Right ventricle myocardium inferior (tissue), 1 donor: ENCODE results near the gene CABP4. TPM values are rescaled to one million over a fixed set of nuclear protein-coding genes. Genes with fewer than 3 reads are reported as not detected.

ENCODE experiments used
- microRNA-seq: library from miRNA; unstranded; fragments of <30 nt; microRNA quantifications from one replicate; pipeline ENCODE4 v1.2.0, GENCODE V29; 2020
- total RNA-seq: library from RNA; stranded (reverse); fragmentation: NEBNext Ultra II Directional; extraction: Animal tissue kit (Norgen Biotek cat#: 25700); gene quantifications from one replicate; pipeline ENCODE4 v1.2.1, GENCODE V29; 2021
- donor health status: DM: no; HTN: yes; CAD: no; lungs with severe emphysema.

Gene CABP4
- total RNA-seq, 1 donor from 2014 or later: 1.1 TPM

Small RNA genes lying within 50 kb of the gene (microRNA-seq; reads per million reads assigned to microRNA genes)
- not detected for gene MIR6752

Other genes starting within 250 kb of the CABP4 start
- 54.1 TPM for gene GRK2, start 188.9 kb upstream of the CABP4 start, total RNA-seq
- gene ANKRD13D, start 166.1 kb upstream of the CABP4 start, total RNA-seq: 15.2 TPM
- 15.8 TPM for gene SSH3, start 151.8 kb upstream of the CABP4 start, total RNA-seq
- gene POLD4, start 101.8 kb upstream of the CABP4 start, total RNA-seq: 49.7 TPM
- gene CLCF1, start 81.8 kb upstream of the CABP4 start, total RNA-seq: 0.51 TPM
- 6.9 TPM for gene RAD9A, start 63.4 kb upstream of the CABP4 start, total RNA-seq
- 112 TPM for gene PPP1CA, start 53.5 kb upstream of the CABP4 start, total RNA-seq
- gene TBC1D10C, start 51.3 kb upstream of the CABP4 start, total RNA-seq: 1.3 TPM
- 14.1 TPM for gene CARNS1, start 39.7 kb upstream of the CABP4 start, total RNA-seq
- 27.8 TPM for gene RPS6KB2, start 26.9 kb upstream of the CABP4 start, total RNA-seq
- gene PTPRCAP, start 17.7 kb upstream of the CABP4 start, total RNA-seq: 1.7 TPM
- gene CORO1B, start 11.9 kb upstream of the CABP4 start, total RNA-seq: 26.6 TPM
- not detected for gene GPR152, start 2.6 kb upstream of the CABP4 start, total RNA-seq
- 85.3 TPM for gene TMEM134, start 13.9 kb downstream of the CABP4 start, total RNA-seq
- gene AIP, start 27.7 kb downstream of the CABP4 start, total RNA-seq: 57.4 TPM
- gene PITPNM1, start 50.0 kb downstream of the CABP4 start, total RNA-seq: 42.6 TPM
- gene CDK2AP2, start 52.8 kb downstream of the CABP4 start, total RNA-seq: 67.3 TPM
- not detected for gene CABP2, start 68.1 kb downstream of the CABP4 start, total RNA-seq
- gene GSTP1, start 128.5 kb downstream of the CABP4 start, total RNA-seq: 393 TPM
- gene NDUFV1, start 151.6 kb downstream of the CABP4 start, total RNA-seq: 724 TPM
- gene NUDT8, start 174.6 kb downstream of the CABP4 start, total RNA-seq: 104 TPM
- gene TBX10, start 184.4 kb downstream of the CABP4 start, total RNA-seq: 0.41 TPM
- not detected for gene ACY3, start 195.4 kb downstream of the CABP4 start, total RNA-seq
- not detected for gene ALDH3B2, start 219.3 kb downstream of the CABP4 start, total RNA-seq